Memory B cell (primary cell): Measurements from ENCODE around the gene CTIF.
"Not testable (repeated sequence)": the region's sequence is repeated elsewhere in the genome, so short reads cannot be mapped to it uniquely, and the experiment has no call there.

Source experiments
- ATAC-seq: fragments of 150-1000 bp; cut with Tn5 transposase; 2 replicates; pipeline ENCODE4 v1.10.0; 2021; ENCODE audit warnings: low read depth, mild to moderate bottlenecking, moderate library complexity
- DNase-seq, 2 donors: peaks; one replicate each; pipeline ENCODE4 v3.0.0; 2022; ENCODE audit warnings: low spot score in 2 of 2
- H3K27ac Mint-ChIP-seq: one replicate; pipeline ENCODE4 v1.8.0; 2022; ENCODE audit warnings: mild to moderate bottlenecking, moderate library complexity, mixed read lengths
- H3K27me3 Mint-ChIP-seq: one replicate; pipeline ENCODE4 v1.8.0; 2022; ENCODE audit warnings: mixed read lengths
- H3K36me3 Mint-ChIP-seq: one replicate; pipeline ENCODE4 v1.8.0; 2022; ENCODE audit warnings: mild to moderate bottlenecking, mixed read lengths
- H3K4me1 Mint-ChIP-seq: one replicate; pipeline ENCODE4 v1.8.0; 2022; ENCODE audit warnings: mixed read lengths
- H3K4me3 Mint-ChIP-seq: one replicate; pipeline ENCODE4 v1.8.0; 2022; ENCODE audit warnings: mild to moderate bottlenecking, moderate library complexity, mixed read lengths
- H3K9me3 Mint-ChIP-seq: one replicate; pipeline ENCODE4 v1.8.0; 2022; ENCODE audit warnings: mixed read lengths

The CTIF gene

DNA sequence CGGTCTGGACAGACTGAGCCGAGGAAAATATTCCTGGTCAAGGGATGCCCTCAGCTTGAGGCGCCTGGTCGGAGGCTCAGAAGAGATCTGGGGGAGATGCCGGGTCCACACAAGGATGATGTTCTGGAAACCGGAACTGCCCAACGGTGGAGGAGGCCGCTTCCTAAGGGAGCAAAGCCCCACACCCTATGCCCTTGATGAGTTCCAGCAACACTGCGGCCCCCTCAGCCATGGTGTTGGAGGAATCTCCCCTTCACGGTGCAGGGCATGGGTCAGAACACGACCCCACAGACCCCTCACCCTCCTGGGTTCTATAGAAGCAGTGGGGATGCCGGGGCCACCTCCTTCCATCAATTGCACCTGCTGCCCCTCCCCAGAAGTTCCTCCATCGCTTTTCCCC is 332.1 kb downstream of the CTIF start:
- H3K4me3 Mint-ChIP-seq, H3K36me3 Mint-ChIP-seq, DNase-seq, H3K27me3 Mint-ChIP-seq, H3K27ac Mint-ChIP-seq, ATAC-seq, H3K9me3 Mint-ChIP-seq: not testable (repeated sequence)
- peaks cover 17% of the 10 kb centered on the region for H3K4me1 Mint-ChIP-seq

DNA sequence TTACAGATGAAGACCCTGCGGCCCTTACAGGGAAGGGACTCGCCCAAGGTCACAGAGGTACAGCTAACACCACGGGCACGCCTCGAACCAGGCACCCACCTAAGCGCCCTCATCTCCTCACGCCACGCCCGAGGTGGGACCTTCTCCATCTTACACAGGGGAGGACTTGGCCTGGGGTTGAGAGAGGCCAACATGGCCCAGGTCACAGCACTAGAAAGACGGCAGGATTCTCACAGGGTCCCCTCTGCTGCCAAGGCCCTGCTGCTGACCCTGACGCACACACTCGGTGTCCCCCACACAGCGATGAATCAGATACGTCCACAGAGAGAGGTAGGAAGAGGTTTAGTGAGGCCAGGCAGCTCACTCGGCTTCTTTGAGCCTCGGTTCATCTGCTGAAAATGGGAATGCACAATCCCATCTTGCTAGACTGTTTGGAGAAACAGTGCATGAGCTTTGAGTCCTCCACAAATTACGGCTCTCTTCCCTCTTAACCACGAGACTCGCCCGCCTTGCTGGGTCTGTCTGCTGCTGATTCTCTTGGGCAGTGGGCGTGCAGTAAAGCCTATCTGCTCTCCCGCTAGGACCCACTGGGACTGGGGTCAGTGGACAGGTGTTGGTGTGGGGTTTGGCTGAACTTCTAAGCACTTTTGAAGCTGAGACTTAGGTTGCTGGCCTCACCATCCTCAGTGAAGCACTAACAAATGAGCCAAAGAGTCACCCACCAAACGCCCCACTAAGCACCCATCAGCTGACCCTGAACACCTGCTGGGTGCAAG is 332.7 kb downstream of the CTIF start:
- Mint-ChIP-seq H3K4me1 (peaks cover 17% of the 10 kb centered on the region), H3K9me3 (no peaks in the 10 kb centered on the region), H3K36me3 (no peaks in the 10 kb centered on the region), H3K27me3 (no peaks in the 10 kb centered on the region), H3K27ac (no peak overlapping the region), H3K4me3 (no peak overlapping the region)
- ATAC-seq (no peak), DNase-seq (no peak)

DNA sequence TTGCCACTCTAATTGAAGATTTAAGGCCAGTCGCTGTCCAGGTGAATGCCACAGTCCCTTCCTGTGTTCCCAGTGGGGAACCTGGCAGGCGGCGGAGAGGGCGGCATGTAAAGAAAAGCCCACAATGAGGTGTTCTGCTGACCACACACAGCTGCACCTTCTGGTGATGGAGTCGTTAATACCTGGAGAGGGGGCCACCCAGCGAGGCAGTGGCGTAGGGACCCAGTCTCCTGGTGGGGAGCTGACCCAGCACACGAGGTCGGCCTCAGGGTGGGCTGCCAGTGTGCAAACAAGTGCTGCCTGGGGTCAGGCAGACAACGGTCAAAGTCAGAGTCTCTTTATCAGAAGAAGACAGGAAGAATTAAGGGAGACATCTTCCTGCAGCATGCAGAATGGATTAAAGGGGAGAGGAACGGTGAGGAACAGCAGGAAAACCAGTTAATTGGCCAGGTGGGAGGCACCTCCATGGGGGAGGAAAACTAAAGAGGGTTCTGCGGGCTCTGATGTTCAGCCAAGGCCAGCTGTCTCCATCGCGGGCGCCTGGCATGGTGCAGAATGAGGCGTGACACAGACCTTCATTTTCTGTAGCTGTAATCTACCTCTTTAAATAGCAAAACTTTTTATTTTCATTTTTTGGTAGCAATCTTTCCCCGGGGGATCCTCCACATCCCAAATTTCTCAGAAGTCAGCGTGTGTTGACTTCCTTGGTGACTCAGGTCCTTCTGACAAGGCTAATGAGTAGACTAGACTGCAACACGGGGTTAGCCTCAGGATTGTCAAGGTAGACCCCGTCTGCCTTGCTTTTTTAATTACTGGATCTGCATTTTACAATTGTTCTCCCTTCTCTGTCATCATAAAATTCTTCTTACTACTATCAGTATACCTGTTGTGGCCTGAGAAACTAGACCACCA is 333.7 kb downstream of the CTIF start:
- peak overlapping the region; percentile 64 for H3K27ac Mint-ChIP-seq

DNA sequence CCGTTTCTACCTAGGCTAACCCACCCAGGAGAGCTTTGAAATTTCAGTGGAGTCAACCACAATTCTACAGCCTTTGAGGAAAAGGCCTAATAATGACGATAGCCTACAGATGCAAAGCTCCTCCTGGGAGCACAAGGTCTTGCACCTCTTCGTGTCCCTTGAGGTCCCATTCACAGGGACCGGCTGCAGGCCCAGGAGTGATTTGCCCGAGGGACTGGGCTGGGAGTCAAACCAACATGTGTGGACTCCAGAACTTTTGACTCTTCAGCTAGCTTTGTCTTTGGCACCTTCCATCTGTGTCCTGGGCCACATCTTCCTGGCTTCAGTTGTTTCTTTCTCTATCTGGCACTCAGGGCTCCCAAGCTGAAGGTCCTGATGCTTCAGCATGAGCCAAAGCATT is 335.4 kb downstream of the CTIF start:
- Mint-ChIP-seq H3K27me3 (peaks cover 4% of the 10 kb centered on the region), H3K4me3 (no peak overlapping the region), H3K27ac (no peak overlapping the region), H3K4me1 (peaks cover 5% of the 10 kb centered on the region), H3K9me3 (no peaks in the 10 kb centered on the region), H3K36me3 (no peaks in the 10 kb centered on the region)
- DNase-seq (no peak), ATAC-seq (no peak)

More for the DNA sequence above, 333.7 kb downstream of the CTIF start:
- Mint-ChIP-seq H3K4me1 (peaks cover 17% of the 10 kb centered on the region), H3K4me3 (no peak overlapping the region), H3K36me3 (no peaks in the 10 kb centered on the region), H3K27me3 (no peaks in the 10 kb centered on the region), H3K9me3 (no peaks in the 10 kb centered on the region)
- DNase-seq (no peak), ATAC-seq (no peak)

DNA sequence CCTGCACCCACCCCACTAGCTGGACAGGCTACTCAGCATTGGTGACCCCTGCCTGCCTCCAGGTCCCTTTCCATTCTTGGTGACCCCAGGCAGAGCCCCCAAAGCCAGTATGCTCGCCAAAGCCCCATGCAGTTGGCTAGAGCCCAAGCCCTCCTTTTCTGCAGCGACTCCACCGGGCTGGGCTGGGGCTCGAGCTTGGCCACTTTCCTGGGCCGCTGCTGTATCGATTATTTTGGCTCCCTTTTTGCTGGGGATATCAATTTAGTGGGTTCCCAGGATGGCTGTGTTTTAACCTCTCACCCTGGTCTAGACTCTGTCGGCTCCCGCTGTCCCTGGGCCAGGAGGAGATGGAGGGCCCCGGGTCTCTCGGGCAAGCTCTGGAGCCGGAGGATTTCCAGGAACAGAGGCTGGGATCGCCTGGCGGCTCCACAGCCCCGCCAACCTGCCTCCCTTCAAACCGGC is 335.9 kb downstream of the CTIF start:
- Mint-ChIP-seq H3K27ac (no peak overlapping the region), H3K27me3 (peaks cover 4% of the 10 kb centered on the region), H3K4me3 (no peak overlapping the region), H3K36me3 (no peaks in the 10 kb centered on the region), H3K4me1 (peaks cover 2% of the 10 kb centered on the region), H3K9me3 (no peaks in the 10 kb centered on the region)
- ATAC-seq (no peak), DNase-seq (no peak)

DNA sequence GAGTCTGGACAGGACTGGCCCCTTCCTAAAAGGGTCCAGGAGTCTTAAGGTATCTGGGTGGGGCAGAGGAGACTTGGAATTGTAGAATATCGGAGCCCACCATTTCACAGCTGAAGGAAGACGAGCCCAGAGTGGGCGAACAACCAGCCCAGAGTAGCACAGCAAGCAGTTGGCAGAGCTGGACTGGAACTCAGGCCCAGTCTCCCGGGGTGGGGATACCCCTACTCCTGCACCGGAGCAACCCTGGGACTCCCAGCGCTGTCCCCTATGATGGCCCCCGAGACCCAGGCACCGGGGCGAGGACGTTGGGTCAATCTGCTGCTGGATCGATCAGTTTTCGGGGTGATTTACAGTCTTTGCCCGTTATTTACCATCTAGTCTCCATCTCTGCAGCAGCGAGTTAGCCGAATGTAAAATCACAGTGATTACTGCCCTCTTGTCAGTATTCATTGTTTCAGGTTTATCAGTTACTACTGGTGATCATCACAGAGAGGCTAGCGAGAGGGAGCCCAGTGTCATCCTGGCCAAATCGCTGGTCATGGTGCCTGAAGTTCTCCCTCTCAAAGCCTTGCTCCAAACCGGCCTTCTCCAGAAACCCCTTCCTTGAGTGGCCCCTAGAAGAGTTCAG is 336.6 kb downstream of the CTIF start:
- no peak for ATAC-seq
- Mint-ChIP-seq H3K27ac (no peak overlapping the region), H3K4me3 (no peak overlapping the region), H3K27me3 (peaks cover 4% of the 10 kb centered on the region), H3K9me3 (no peaks in the 10 kb centered on the region), H3K4me1 (peaks cover under 1% of the 10 kb centered on the region), H3K36me3 (no peaks in the 10 kb centered on the region)
- DNase-seq, result no peak

DNA sequence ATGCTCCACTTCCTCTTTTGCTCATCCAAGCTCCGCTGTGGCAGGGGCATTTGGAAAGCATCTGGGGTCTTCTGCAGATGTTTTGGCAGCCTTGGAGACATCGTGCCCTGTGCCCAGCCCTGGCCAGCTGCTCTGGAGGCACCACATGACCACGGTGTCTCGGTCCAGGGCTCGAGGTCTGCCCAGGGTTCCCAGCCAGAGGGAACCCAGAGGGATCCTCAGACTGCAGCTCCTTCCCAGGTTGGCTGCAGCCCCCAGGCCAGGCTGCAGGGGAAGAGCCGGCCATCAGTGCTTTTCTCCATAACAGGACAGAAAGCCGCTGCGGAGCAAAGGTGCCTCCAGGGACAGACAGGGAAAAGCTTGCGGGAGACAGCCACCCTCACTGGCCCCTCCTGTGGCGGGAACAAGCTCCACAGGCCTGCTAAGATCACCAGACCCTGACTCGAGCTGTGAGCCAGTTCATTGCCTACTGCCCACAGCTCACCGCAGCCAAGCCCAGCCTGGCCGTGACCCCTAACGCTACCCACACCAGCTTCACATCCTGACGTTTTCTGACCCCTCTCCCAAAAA is 337.2 kb downstream of the CTIF start:
- H3K27me3 Mint-ChIP-seq, result peaks cover 4% of the 10 kb centered on the region
- no peaks in the 10 kb centered on the region for H3K36me3 Mint-ChIP-seq
- DNase-seq (no peak), ATAC-seq (no peak)
- H3K4me3 Mint-ChIP-seq, result no peak overlapping the region
- H3K9me3 Mint-ChIP-seq, result no peaks in the 10 kb centered on the region
- H3K27ac Mint-ChIP-seq, result no peak overlapping the region
- H3K4me1 Mint-ChIP-seq, result no peaks in the 10 kb centered on the region

DNA sequence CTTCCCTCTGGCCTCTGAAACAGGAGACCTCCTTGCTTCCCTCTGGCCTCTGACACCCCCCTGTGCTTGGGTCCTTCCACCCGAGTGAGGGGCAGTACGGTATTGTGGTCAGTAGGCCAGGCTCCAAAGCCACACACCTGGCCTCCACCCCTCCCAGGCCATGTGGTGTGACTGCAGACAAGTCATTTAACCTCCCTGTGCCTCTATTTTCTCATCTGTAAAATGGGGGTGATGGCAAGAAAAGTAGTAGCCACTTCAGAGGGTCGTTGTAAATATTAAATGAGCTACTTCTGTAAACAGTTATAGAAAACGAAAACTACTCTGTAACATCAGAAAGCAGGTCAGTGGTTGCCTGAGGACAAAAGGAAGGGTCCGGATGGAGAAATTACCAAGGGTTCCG is 337.8 kb downstream of the CTIF start:
- H3K4me1 Mint-ChIP-seq, result no peaks in the 10 kb centered on the region

DNA sequence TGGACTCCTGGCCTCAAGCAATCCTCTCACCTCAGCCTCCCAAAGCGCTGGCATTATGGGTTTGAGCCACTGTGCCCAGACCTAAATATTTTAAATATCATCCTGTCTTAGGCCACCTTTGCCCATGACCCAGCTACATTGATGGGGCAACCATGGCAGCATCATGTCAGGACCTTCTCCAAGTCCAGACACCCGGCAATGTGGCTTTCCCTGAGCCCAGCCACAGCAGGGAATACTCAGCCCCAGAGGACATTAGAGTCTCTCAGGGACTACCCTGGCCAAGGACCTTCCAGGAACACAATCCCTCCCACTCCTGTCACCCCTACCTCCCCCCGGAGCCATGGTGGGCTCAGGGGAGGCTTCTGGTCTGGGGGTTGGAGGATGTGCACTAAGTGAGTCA is 339.1 kb downstream of the CTIF start:
- Mint-ChIP-seq H3K27ac (no peak overlapping the region), H3K4me1 (no peaks in the 10 kb centered on the region)

More for the DNA sequence above, 337.8 kb downstream of the CTIF start:
- Mint-ChIP-seq H3K4me3 (no peak overlapping the region), H3K36me3 (no peaks in the 10 kb centered on the region), H3K27ac (no peak overlapping the region), H3K9me3 (no peaks in the 10 kb centered on the region), H3K27me3 (peaks cover 4% of the 10 kb centered on the region)
- ATAC-seq, result no peak
- no peak for DNase-seq

DNA sequence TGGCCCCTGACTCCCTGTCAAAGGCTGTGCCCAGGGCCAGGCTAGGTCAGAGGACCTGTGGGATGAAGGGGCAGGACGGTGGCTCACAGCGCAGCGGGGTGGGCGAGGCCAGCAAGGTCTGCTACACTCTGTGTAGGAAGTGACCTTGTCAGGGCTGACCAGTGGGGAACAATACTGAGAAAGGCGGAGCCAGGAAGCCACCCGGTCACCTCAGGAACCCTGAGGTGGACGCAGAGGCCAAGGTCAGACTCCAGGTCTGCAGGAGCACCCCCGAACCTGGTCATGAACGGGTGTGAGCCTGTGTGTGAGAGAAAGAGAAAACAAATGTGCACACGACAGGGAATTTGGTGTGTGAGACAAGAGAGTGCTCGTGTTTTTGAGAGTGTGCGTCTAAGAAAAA is 339.6 kb downstream of the CTIF start:
- no peak overlapping the region for H3K27ac Mint-ChIP-seq
- no peak for ATAC-seq
- H3K27me3 Mint-ChIP-seq, result peaks cover 4% of the 10 kb centered on the region
- no peaks in the 10 kb centered on the region for H3K36me3 Mint-ChIP-seq
- no peaks in the 10 kb centered on the region for H3K4me1 Mint-ChIP-seq
- no peak overlapping the region for H3K4me3 Mint-ChIP-seq
- H3K9me3 Mint-ChIP-seq, result no peaks in the 10 kb centered on the region
- DNase-seq, result no peak

More for the DNA sequence above, 339.1 kb downstream of the CTIF start:
- ATAC-seq (no peak), DNase-seq (no peak)
- Mint-ChIP-seq H3K27me3 (peaks cover 4% of the 10 kb centered on the region), H3K9me3 (no peaks in the 10 kb centered on the region), H3K4me3 (no peak overlapping the region), H3K36me3 (no peaks in the 10 kb centered on the region)

DNA sequence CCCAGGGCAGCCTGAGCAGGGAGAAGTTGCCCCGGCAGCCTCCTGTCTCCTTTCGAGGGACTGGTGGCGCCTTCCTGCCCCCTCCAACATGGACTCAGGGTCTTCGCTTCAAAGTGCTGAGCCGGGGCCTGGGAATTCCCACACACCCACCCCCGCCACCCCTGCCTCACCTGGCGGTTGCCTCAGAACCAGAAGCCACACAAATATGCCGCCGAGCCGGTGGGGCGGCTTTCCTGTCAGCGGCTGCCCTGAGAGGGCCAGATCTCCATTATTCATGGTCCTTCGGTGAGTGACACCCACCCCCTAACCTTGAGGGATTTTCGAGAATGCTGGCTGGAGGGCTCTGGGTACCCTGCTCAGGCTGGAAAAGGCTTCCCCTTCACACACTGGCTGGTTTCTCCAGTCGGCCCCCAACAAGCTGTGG is 340.2 kb downstream of the CTIF start:
- H3K4me1 Mint-ChIP-seq, result no peaks in the 10 kb centered on the region
- DNase-seq (no peak), ATAC-seq (no peak)
- no peak overlapping the region for H3K4me3 Mint-ChIP-seq
- no peak overlapping the region for H3K27ac Mint-ChIP-seq
- H3K36me3 Mint-ChIP-seq, result no peaks in the 10 kb centered on the region
- H3K9me3 Mint-ChIP-seq, result no peaks in the 10 kb centered on the region
- H3K27me3 Mint-ChIP-seq, result peaks cover 4% of the 10 kb centered on the region

DNA sequence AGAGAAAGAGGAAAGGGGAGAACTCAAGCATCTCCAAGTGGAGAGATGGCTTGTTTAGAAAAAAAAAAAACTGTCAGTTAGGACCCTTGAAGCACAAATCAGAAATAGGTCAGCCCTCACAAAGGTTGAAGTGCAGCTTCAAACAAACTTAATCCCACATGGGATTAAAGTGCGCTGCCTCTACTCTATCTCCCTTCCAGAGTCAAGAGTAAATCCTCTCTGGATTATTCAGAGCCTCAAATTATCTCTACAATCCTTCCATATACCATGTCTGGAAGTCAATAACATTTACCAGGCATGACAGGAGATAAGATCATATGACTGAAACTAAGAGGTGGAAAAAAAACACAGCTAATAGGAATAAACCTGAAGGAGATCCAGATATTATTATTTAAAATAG is 342.1 kb downstream of the CTIF start:
- H3K4me3 Mint-ChIP-seq, result no peak overlapping the region
- no peaks in the 10 kb centered on the region for H3K36me3 Mint-ChIP-seq
- no peaks in the 10 kb centered on the region for H3K4me1 Mint-ChIP-seq
- H3K27ac Mint-ChIP-seq, result no peak overlapping the region
- DNase-seq (no peak), ATAC-seq (no peak)
- H3K27me3 Mint-ChIP-seq, result peaks cover 4% of the 10 kb centered on the region
- H3K9me3 Mint-ChIP-seq, result no peaks in the 10 kb centered on the region

DNA sequence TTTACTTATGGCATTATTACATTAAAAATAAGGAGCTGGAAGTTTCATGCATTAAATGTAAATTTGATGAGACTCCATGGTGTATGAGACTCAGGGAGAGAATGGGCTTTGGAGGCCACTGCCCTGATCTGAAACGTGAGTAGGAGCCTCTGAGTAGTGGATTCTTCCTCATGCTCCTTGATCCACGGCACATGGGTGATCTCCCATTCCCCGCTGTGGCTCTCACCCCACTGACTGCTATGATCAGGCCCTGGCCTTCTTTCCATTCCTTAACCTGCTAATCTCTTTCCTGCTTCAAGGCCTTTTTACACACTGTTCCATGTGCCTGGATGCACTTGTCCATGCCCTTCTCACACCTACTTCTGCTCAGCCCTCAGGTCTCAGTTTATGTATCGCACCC is 343.5 kb downstream of the CTIF start:
- Mint-ChIP-seq H3K4me1 (no peaks in the 10 kb centered on the region), H3K27me3 (peaks cover 4% of the 10 kb centered on the region), H3K9me3 (no peaks in the 10 kb centered on the region), H3K4me3 (no peak overlapping the region), H3K36me3 (no peaks in the 10 kb centered on the region), H3K27ac (no peak overlapping the region)
- DNase-seq, result no peak
- no peak for ATAC-seq

DNA sequence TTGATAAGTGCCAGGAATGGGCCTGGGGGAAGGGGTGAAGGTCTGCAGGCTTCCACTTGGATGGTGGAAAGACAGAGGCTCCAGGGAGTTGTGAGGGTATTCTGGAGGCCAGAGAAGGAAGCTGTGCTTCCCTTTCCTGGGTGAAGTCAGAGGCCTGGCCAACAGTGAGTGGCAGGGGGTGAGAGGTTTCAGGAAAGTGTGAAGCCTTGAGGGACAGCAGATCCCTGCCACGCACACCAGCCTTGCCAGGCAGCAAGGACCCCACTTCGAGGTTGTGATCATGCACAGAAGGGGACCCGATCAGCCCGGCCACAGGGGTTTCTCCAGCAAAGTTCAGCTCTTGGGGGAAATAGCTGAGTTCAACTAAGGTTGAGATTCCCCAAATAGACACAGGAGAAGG is 345.5 kb downstream of the CTIF start:
- DNase-seq, result no peak
- H3K4me1 Mint-ChIP-seq, result no peaks in the 10 kb centered on the region
- no peak overlapping the region for H3K4me3 Mint-ChIP-seq
- H3K36me3 Mint-ChIP-seq, result no peaks in the 10 kb centered on the region
- no peak overlapping the region for H3K27ac Mint-ChIP-seq
- no peaks in the 10 kb centered on the region for H3K27me3 Mint-ChIP-seq
- no peaks in the 10 kb centered on the region for H3K9me3 Mint-ChIP-seq
- no peak for ATAC-seq
